Amygdala (tissue), 56 donors: ENCODE data around the gene ZMYND8.
A peak's percentile ranks its signal among the peaks of the same experiment; 100 is the strongest.

Source experiments
- DNase-seq, 56 donors: peaks; one replicate each; lab custom pipeline; 2025; lab: John Stamatoyannopoulos, UW

Gene ZMYND8

GRCh38 chr20:47354714-47355488 is 1.6 kb downstream of the ZMYND8 start:
- DNase-seq = peak in 3 of 56 donors; percentile 12 to 25 (median 25)

- no peak for DNase-seq
Observed at GRCh38 chr20:47354464-47354713, 2.1 kb downstream of the ZMYND8 start.

DNA sequence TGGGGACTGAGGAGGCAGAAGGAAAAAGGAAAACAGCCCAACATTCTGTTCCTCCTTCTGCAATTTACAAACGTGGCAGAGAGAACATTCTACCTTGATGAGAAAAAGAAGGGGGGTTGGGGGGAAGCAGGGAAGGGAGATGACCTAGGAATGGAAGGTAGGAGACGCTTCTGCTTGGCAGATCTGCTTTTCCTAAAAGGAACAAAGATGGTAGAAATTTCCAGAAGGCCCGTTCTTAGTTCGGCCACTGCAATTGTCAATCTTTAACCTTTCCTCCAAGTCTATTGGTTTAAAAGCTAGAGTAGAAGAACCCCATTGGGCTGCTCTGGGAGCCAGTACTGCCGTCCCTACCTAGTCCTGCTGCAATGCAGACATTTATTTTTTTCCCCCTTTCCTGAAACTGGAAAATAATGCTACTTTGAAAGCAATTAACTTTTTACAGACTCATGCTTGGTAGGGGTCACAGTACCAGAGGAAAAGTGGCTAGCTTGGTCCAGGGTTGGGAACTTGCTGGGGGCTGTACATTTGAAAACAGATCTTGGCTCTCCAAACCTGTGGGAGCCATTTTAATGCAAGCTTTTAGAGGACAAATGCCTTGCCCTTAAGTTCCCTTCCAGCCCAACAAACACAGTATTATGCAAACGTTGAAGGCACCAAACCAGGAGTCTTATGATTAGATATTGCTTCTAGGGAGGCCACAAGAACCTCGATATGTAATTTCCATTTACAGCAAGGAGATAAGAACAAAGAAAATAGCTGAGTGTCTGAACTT is 2.6 kb downstream of the ZMYND8 start:
- peak in 6 of 56 donors; percentile 27 to 43 (median 34) for DNase-seq

GRCh38 chr20:47353239-47353691 is 3.2 kb downstream of the ZMYND8 start:
- DNase-seq = peak in 1 of 56 donors; percentile 45

DNA sequence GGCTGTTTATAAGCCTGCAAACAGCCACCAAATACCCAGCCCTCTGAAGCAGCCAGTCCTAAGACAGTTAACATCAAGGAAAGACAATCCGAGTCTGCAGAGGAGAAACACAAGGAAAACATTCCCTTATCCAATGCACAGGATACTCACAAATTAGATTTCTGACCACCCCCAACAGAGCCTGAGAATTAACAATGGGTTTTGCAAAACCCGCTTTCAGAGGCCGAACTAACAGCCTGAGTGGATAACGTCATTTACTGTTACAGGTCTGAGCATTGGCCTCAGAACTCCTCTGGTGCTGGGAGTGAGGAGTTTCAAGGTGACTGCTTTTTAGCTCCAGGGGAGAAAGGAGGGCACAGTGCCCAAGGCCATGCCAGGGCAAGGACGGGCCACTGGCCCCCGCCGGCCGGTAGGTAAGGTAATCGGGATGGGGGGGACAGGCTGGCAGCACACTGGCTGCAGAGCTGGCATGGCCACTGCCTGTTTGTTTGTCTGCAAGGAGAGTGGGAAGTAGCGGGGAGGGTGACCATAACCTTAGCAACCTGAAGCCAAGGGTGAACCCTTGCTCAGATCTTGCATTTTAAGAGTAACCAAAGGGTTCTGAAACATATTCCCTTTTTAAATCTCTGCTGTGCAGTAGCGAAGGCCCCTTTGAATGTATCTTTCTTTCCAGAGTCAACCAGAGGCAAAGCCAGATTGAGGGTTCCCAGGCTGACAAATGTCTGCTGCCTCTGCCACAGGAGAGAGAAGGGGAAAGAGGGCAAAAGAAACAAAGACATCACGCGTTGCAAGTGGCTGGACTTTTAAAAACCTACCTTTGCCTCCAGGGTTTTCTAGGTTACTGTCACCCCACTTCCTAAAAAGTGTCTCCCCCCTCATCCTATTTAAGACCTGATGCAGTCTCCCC is 3.9 kb downstream of the ZMYND8 start:
- DNase-seq = peak in 37 of 56 donors; percentile 19 to 87 (median 53)

- peak in 16 of 56 donors; percentile 20 to 80 (median 55) for DNase-seq
Observed at GRCh38 chr20:47351643-47352331, 4.7 kb downstream of the ZMYND8 start.

- DNase-seq = no peak
Observed at GRCh38 chr20:47350691-47351545, 5.6 kb downstream of the ZMYND8 start.

DNA sequence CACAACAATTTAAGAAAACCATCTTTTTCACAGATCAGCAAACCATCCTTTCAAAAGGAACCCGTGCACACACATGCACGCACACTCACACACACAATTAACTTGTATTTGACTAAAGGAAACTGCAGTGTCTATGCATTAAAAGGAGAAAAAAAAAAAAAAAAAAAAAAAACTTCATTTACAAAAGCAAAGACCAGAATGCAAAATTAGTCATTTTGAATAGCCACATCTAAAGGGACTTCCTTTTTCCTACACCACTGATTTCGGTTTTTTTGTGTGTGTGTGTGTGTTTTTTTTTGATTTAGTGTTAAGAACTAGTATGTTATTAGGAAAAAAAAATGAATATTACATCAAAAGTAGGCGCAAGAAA is 6.3 kb downstream of the ZMYND8 start:
- DNase-seq = peak in 1 of 56 donors; percentile 10

DNA sequence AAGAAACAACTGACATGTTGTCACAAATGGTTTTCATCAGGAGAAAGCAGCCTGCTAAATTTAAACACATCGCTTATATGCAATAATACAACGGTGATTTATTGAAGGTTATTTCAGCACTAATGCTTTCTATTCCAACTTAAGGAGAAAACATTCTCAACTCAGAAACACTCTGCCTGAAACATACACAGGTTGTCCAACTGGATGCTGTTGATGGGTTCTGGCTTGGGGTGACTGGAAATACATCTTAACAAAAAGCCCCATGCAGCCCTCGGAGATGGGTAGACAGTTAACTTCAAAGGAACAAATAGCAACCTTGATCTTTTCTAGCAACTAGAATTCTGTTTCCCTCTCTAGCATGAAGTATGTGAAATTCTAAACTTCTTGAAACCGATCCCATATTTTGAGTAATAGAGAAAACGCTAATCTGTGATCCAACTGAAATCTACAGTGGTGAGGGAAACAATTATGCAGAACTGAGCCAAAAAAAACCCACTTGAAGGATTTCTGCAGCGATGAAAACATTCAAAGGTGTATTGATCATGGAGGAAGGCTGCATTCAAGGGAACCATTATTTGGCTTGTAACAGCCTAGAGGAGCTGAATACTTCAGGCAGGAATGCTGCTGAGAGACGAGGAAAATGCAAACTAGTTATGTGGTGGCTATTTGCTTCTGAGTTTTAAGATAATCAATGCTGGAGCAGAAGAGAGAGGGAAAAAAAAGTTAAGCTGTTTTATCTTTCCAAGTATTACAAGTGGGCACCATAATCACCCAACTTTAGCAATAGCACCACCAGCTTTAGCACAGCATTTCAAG is 6.9 kb downstream of the ZMYND8 start:
- DNase-seq = no peak

DNA sequence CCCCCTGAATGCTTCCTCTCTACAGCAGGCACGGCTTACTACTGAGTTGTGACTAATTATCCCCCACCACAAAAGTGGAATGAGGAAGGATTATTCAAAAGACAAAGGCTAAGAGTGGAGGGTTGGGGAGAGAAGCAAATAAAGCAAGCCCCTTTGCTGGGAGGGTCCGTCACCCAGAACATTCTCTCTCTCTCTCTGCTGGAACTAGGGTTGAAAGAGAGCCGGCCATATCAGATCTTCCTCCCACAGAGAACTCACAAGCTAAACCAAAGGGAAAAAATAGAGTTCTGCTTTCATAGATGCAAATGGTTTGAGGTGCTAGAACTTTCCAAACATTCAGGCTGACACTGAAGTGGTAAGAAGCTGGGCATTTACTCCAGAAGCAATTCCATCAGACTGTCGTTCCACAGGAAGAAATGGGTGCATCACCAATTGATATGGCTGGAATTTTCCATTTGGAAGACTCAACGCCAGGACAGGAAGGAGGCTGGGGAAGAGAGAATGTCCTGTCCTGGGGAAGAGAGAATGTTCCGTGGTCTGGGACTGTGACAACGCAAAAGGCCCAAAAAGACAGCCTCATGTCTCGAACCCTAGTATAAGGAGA is 7.9 kb downstream of the ZMYND8 start:
- peak in 2 of 56 donors; percentile 24 to 40 for DNase-seq

- DNase-seq = no peak
Observed at GRCh38 chr20:47347661-47348435, 8.7 kb downstream of the ZMYND8 start.

DNA sequence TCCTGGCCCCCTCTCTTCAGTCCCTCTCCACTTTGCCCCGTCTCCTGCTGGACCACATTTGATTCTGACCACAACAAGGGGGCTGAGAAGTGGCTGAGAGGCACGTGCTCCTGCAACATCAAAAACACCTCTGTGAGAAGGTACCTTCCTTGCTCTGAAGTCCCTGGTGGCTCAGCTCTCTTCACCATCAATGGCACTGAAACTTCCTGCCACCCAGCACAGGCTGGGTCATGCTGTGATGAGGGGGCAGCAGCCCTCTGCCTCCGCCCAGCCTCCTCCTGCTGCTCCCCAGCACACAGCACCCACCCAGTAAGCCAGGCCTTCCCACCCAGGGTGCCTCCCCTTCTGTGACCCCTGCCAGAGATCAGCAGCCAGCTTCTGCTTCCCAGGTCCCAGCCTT is 10.3 kb downstream of the ZMYND8 start:
- no peak for DNase-seq

GRCh38 chr20:47345214-47345613 is 11.3 kb downstream of the ZMYND8 start:
- no peak for DNase-seq

DNA sequence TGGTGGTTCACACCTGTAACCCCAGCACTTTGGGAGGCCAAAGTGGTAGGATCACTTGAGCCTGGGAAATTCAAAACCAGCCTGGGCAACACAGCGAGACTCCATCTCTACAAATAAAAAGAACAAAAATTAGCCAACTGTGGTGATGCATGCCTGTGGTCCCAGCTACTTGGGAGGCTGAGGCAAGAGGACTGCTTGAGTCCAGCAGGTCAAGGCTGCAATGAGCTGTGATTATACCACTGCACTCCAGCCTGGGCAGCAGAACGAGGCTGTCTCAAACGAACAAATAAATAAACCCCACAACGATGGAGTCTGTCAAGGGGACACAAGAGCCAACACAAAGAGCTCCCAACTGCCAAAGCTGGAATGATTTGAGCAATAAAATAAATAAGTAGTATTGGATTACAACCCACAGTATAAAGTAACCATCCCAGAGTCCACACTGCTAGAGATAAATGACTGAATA is 13.5 kb downstream of the ZMYND8 start:
- DNase-seq = no peak

- DNase-seq = peak in 1 of 56 donors; percentile 6
Observed at GRCh38 chr20:47338131-47338628, 18.3 kb downstream of the ZMYND8 start.

DNA sequence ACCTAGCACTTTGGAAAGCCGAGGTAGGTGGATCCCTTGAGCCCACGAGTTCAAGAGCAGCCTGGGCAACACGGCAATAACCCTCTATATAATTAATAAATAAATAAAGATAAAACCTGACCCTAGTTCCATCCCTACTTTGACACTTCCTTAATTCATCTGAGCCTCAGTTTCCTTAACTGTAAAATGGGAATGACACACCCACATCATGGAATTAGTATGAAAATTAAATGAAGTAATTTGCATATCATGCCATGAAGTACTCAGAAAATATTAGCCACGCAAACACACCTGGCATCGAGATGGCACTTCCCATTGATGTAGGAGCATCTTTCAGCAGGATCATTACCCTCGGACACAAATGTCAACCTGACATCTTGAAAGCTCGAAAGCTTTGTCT is 19.1 kb downstream of the ZMYND8 start:
- no peak for DNase-seq
